ENCODE measurements around the gene INO80C.

DNA sequence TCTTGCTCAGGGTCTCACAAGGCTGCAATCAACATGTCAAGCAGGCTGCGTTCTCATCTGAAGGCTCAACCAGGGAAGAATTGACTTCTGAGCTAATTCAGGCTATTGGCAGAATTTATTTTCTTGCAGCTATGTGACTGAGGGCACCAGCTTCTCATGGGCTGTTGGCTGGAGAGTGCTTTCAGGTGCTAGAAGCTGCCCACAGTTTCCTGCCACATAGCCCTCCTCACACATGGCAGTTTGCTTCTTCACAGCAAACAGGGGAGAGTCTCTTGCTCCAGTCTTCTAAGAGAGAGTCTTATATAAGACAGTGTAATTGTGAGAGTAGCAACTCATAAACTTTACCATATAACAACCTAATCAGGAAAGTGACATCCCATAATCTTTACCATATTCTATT lies 37.5 kb upstream of the INO80C start:
- no peak for TF ChIP-seq POLR2A (IDR thresholded peaks at IDR 0.05)
- TF ChIP-seq, protein P1, sequence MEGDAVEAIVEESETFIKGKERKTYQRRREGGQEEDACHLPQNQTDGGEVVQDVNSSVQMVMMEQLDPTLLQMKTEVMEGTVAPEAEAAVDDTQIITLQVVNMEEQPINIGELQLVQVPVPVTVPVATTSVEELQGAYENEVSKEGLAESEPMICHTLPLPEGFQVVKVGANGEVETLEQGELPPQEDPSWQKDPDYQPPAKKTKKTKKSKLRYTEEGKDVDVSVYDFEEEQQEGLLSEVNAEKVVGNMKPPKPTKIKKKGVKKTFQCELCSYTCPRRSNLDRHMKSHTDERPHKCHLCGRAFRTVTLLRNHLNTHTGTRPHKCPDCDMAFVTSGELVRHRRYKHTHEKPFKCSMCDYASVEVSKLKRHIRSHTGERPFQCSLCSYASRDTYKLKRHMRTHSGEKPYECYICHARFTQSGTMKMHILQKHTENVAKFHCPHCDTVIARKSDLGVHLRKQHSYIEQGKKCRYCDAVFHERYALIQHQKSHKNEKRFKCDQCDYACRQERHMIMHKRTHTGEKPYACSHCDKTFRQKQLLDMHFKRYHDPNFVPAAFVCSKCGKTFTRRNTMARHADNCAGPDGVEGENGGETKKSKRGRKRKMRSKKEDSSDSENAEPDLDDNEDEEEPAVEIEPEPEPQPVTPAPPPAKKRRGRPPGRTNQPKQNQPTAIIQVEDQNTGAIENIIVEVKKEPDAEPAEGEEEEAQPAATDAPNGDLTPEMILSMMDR (IDR thresholded peaks at IDR 0.05 in 4 of 5, conservative IDR thresholded peaks at IDR 0.05 in 1 of 5): no peak

All from gastrocnemius medialis (tissue), 4 donors.